ENCODE results near the gene CDC42SE2. TPM values are rescaled to one million over a fixed set of nuclear protein-coding genes. Genes with fewer than 3 reads are reported as not detected.

CDC42SE2 gene
- total RNA-seq, 1 experiment from 2014 or later: 23.2 TPM

- no peaks in the 10 kb centered on the region for H3K36me3 Mint-ChIP-seq (ENCODE audit: insufficient read depth in 1 of 3, low read depth in 3 of 3)
- no peak overlapping the region for H4K91ac ChIP-seq (ENCODE audit: insufficient read length, low read depth, low read length)
- H4K8ac ChIP-seq (replicated peaks; ENCODE audit: insufficient read length, low read depth, low read length): no peak overlapping the region
- no peak overlapping the region for H3K14ac ChIP-seq (ENCODE audit: insufficient read depth, low read length)
- H3K4me1 Mint-ChIP-seq: peaks cover 6 to 8% of the 10 kb centered on the region in 2 experiments; a peak in 2 of 4 replicates
- H3K18ac ChIP-seq (ENCODE audit: insufficient read length, low read depth, low read length): no peak overlapping the region
- no peak overlapping the region for H3K56ac ChIP-seq (ENCODE audit: insufficient read length, low read depth, low read length)
- H3K9me3 Mint-ChIP-seq: no peaks in the 10 kb centered on the region
- H3K27ac ChIP-seq (ENCODE audit: insufficient read length, low read depth, low read length): no peak overlapping the region
- H3K27me3 Mint-ChIP-seq (ENCODE audit: low read depth): no peaks in the 10 kb centered on the region; the same call in 1 of the 2 replicates
- no peaks in the 10 kb centered on the region for H3K27me3 ChIP-seq (ENCODE audit: insufficient read depth, low read length)
- H3K23me2 ChIP-seq (ENCODE audit: insufficient read length, low read depth, low read length, poor library complexity, severe bottlenecking): no peaks in the 10 kb centered on the region
- H3K79me1 ChIP-seq (ENCODE audit: insufficient read depth, low read depth, low read length, poor library complexity, severe bottlenecking): no peaks in the 10 kb centered on the region
- H2BK12ac ChIP-seq (ENCODE audit: insufficient read length, low read depth, low read length): no peak overlapping the region
- H4K20me1 ChIP-seq (ENCODE audit: control insufficient read depth, insufficient read depth, insufficient read length): no peaks in the 10 kb centered on the region
- peak; percentile 33 for DNase-seq
- no peak overlapping the region for H2BK120ac ChIP-seq (ENCODE audit: low read depth, low read length, poor library complexity, severe bottlenecking)
- H4K5ac ChIP-seq (ENCODE audit: insufficient read length, low read depth, low read length): no peak overlapping the region
- no peak overlapping the region for H2AFZ ChIP-seq (ENCODE audit: low read length)
- H3K4me2 ChIP-seq (ENCODE audit: insufficient read depth, insufficient read length, low read length): no peak overlapping the region
- H3K4me3 Mint-ChIP-seq: no peak overlapping the region
- H3K27ac Mint-ChIP-seq: no peak overlapping the region; a peak in 2 of 7 replicates
- H2BK15ac ChIP-seq (ENCODE audit: low read depth, low read length): no peak overlapping the region
- no peak overlapping the region for H2BK20ac ChIP-seq (ENCODE audit: low read depth, low read length, poor library complexity, severe bottlenecking)
- H3K9me3 ChIP-seq (ENCODE audit: control insufficient read depth, low read depth, low read length): no peaks in the 10 kb centered on the region
- no peak overlapping the region for H3K23ac ChIP-seq (ENCODE audit: insufficient read length, low read depth, low read length)
- no peak overlapping the region for H2BK5ac ChIP-seq (ENCODE audit: insufficient read length, low read length)
- no peak for TF ChIP-seq CTCF (conservative IDR thresholded peaks at IDR 0.05)
- no peak overlapping the region for H3K4ac ChIP-seq (ENCODE audit: low read depth, low read length)
- H3K4me1 ChIP-seq (ENCODE audit: insufficient read depth, low read length): no peaks in the 10 kb centered on the region
- no peak overlapping the region for H3T11ph ChIP-seq (ENCODE audit: low read length)
- H3K79me2 ChIP-seq (ENCODE audit: insufficient read depth, low read length): no peaks in the 10 kb centered on the region
- H2AK5ac ChIP-seq (ENCODE audit: insufficient read length, low read length): no peak overlapping the region
- no peak overlapping the region for H3K9ac ChIP-seq (ENCODE audit: extremely low read depth, insufficient read length, low read length)
- WGBS (ENCODE audit: extremely low coverage, insufficient read length, low lambda C conversion rate): no CpG with 5 or more reads among the region's 5 CpGs
Observed at GRCh38 chr5:131230406-131230805, 33.4 kb upstream of the CDC42SE2 start.
